GM10266 (cell line): ENCODE data around the gene CREBBP.
A peak's percentile ranks its signal among the peaks of the same experiment; 100 is the strongest.

Experiments
- DNase-seq: peaks from one replicate; pipeline ENCODE4 v3.0.0; 2012; ENCODE audit errors: extremely low spot score
- CTCF ChIP-seq: IDR thresholded peaks from 2 replicates; pipeline ENCODE4 v1.5.1; 2012; ENCODE audit warnings: mild to moderate bottlenecking, low read depth; ENCODE audit not compliant: control insufficient read depth, insufficient read depth; ENCODE audit errors: missing control alignments

The CREBBP gene

GRCh38 chr16:3800477-3801270, 79.8 kb downstream of the CREBBP start:
- TF ChIP-seq CTCF: no peak
- DNase-seq: no peak

GRCh38 chr16:3800019-3800418, 80.5 kb downstream of the CREBBP start:
- DNase-seq: no peak
- TF ChIP-seq CTCF: no peak

- no peak for DNase-seq
- TF ChIP-seq CTCF: no peak
Observed at GRCh38 chr16:3799354-3799753, 81.2 kb downstream of the CREBBP start.

GRCh38 chr16:3798838-3799237, 81.7 kb downstream of the CREBBP start:
- DNase-seq: no peak
- no peak for TF ChIP-seq CTCF

GRCh38 chr16:3797904-3798811, 82.4 kb downstream of the CREBBP start:
- peak; percentile 17 for TF ChIP-seq CTCF

GRCh38 chr16:3797473-3797872, 83.0 kb downstream of the CREBBP start:
- no peak for TF ChIP-seq CTCF
- DNase-seq: no peak

More at GRCh38 chr16:3797904-3798811, 82.4 kb downstream of the CREBBP start:
- DNase-seq: no peak
